ENCODE results near the gene MTERF4.

MTERF4 gene

GRCh38 chr2:241049739-241050623 lies 52.1 kb downstream of the MTERF4 start:
- no peak overlapping the region for H3K4me3 Mint-ChIP-seq
- DNase-seq (ENCODE audit: low spot score in 2 of 2) (no peak), ATAC-seq (no peak)
- no peaks in the 10 kb centered on the region for H3K4me1 Mint-ChIP-seq
- no peak overlapping the region for H3K27ac Mint-ChIP-seq
- no peaks in the 10 kb centered on the region for H3K36me3 Mint-ChIP-seq
- H3K9me3 Mint-ChIP-seq: no peaks in the 10 kb centered on the region

- Mint-ChIP-seq H3K27ac (no peak overlapping the region), H3K4me1 (no peaks in the 10 kb centered on the region), H3K36me3 (no peaks in the 10 kb centered on the region), H3K9me3 (no peaks in the 10 kb centered on the region), H3K4me3 (no peak overlapping the region)
- DNase-seq (ENCODE audit: low spot score in 2 of 2): no peak
- no peak for ATAC-seq
Measured at GRCh38 chr2:241048949-241049343, 53.1 kb downstream of the MTERF4 start.

- Mint-ChIP-seq H3K27ac (no peak overlapping the region), H3K4me3 (no peak overlapping the region), H3K4me1 (no peaks in the 10 kb centered on the region), H3K36me3 (no peaks in the 10 kb centered on the region), H3K9me3 (no peaks in the 10 kb centered on the region)
- DNase-seq (ENCODE audit: low spot score in 2 of 2) (no peak), ATAC-seq (no peak)
Measured at GRCh38 chr2:241048149-241048948, 53.7 kb downstream of the MTERF4 start.

GRCh38 chr2:241047253-241048010 lies 54.7 kb downstream of the MTERF4 start:
- ATAC-seq: no peak
- H3K4me3 Mint-ChIP-seq: no peak overlapping the region
- no peaks in the 10 kb centered on the region for H3K4me1 Mint-ChIP-seq
- H3K9me3 Mint-ChIP-seq: no peaks in the 10 kb centered on the region
- H3K36me3 Mint-ChIP-seq: no peaks in the 10 kb centered on the region
- no peak overlapping the region for H3K27ac Mint-ChIP-seq
- no peak for DNase-seq (ENCODE audit: low spot score in 2 of 2)

Data from stimulated activated effector memory CD8-positive, alpha-beta T cell treated with anti-CD3 and anti-CD28 coated beads, Interleukin-12 subunit alpha, Interleukin-12 subunit beta, amount 100 ng/mL, for 72 hours (primary cell).